ENCODE results near the gene ZNF80. TPM values are rescaled to one million over a fixed set of nuclear protein-coding genes. Genes with fewer than 3 reads are reported as not detected.

The ZNF80 gene
- total and polyA plus RNA-seq, 2 of the 13 experiments (the other 11 are each of a cell fraction or from before 2014, with no cell fraction given): not detected

Other genes starting within 250 kb of the ZNF80 start
- gene CCDC191, start 181.1 kb downstream of the ZNF80 start, total RNA-seq (2016; rRNA removed; fragmentation: Illumina TruSeq; extraction: Trizol): 1.2 and 1.4 TPM in 2 replicates
- gene CCDC191, start 181.1 kb downstream of the ZNF80 start, polyA plus RNA-seq (2011; rRNA removed): 0.69 and 0.91 TPM in 2 replicates
- 33.4 and 38.0 TPM in 2 replicates for gene QTRT2, start 180.8 kb downstream of the ZNF80 start, total RNA-seq (2016; rRNA removed; fragmentation: Illumina TruSeq; extraction: Trizol)
- 6.6 and 7.1 TPM in 2 replicates for gene QTRT2, start 180.8 kb downstream of the ZNF80 start, polyA plus RNA-seq (2011; rRNA removed)
- not detected in 2 replicates for gene DRD3, start 58.5 kb downstream of the ZNF80 start, total RNA-seq (2016; rRNA removed; fragmentation: Illumina TruSeq; extraction: Trizol)
- gene DRD3, start 58.5 kb downstream of the ZNF80 start, polyA plus RNA-seq (2011; rRNA removed): not detected in 2 replicates
- gene TIGIT, start 56.5 kb upstream of the ZNF80 start, total RNA-seq (2016; rRNA removed; fragmentation: Illumina TruSeq; extraction: Trizol): not detected in 2 replicates
- gene TIGIT, start 56.5 kb upstream of the ZNF80 start, polyA plus RNA-seq (2011; rRNA removed): not detected in 2 replicates

All from HepG2 (cell line).